Central memory CD8-positive, alpha-beta T cell (primary cell): ENCODE results near the gene SMARCD2.
A peak's percentile ranks its signal among the peaks of the same experiment; 100 is the strongest.

Source experiments
- ATAC-seq: fragments of 150-1000 bp; cut with Tn5 transposase; replicated peaks from 2 replicates; pipeline ENCODE4 v1.10.0; 2022; ENCODE audit warnings: mild to moderate bottlenecking, moderate FRiP score, moderate number of reproducible peaks; ENCODE audit not compliant: poor library complexity, severe bottlenecking; ENCODE audit errors: extremely low read depth
- DNase-seq, 2 donors: peaks; one replicate each; pipeline ENCODE4 v3.0.0; 2021; ENCODE audit warnings: low spot score in 2 of 2
- H3K27ac Mint-ChIP-seq: one replicate; pipeline ENCODE4 v1.8.0; 2022; ENCODE audit warnings: low read depth, mild to moderate bottlenecking, moderate library complexity, mixed read lengths
- H3K27me3 Mint-ChIP-seq: one replicate; pipeline ENCODE4 v1.8.0; 2022; ENCODE audit warnings: mixed read lengths
- H3K36me3 Mint-ChIP-seq: one replicate; pipeline ENCODE4 v1.8.0; 2022; ENCODE audit warnings: mild to moderate bottlenecking, moderate library complexity, mixed read lengths; ENCODE audit not compliant: insufficient read depth
- H3K4me1 Mint-ChIP-seq: one replicate; pipeline ENCODE4 v1.8.0; 2022; ENCODE audit warnings: mixed read lengths
- H3K4me3 Mint-ChIP-seq: one replicate; pipeline ENCODE4 v1.8.0; 2022; ENCODE audit warnings: mild to moderate bottlenecking, moderate library complexity, mixed read lengths
- H3K9me3 Mint-ChIP-seq: one replicate; pipeline ENCODE4 v1.8.0; 2022; ENCODE audit warnings: mixed read lengths

Gene SMARCD2

GRCh38 chr17:63834431-63835166, 7.9 kb downstream of the SMARCD2 start:
- ATAC-seq (peak; percentile 81), DNase-seq (peak; percentile 42 to 58)
- Mint-ChIP-seq H3K4me1 (peaks cover 53% of the 10 kb centered on the region), H3K27ac (peak overlapping the region; percentile 51), H3K27me3 (no peaks in the 10 kb centered on the region), H3K36me3 (peaks cover 50% of the 10 kb centered on the region), H3K9me3 (no peaks in the 10 kb centered on the region), H3K4me3 (no peak overlapping the region)

- Mint-ChIP-seq H3K27ac (peak overlapping the region; percentile 51), H3K36me3 (peaks cover 50% of the 10 kb centered on the region)
Observed at GRCh38 chr17:63833741-63834373, 8.6 kb downstream of the SMARCD2 start.

GRCh38 chr17:63833026-63833740, 9.3 kb downstream of the SMARCD2 start:
- peaks cover 50% of the 10 kb centered on the region for H3K36me3 Mint-ChIP-seq
- no peak overlapping the region for H3K4me3 Mint-ChIP-seq
- no peak for ATAC-seq
- no peak for DNase-seq
- H3K27ac Mint-ChIP-seq, result no peak overlapping the region
- H3K9me3 Mint-ChIP-seq, result no peaks in the 10 kb centered on the region
- no peaks in the 10 kb centered on the region for H3K27me3 Mint-ChIP-seq
- H3K4me1 Mint-ChIP-seq, result peaks cover 56% of the 10 kb centered on the region

More at GRCh38 chr17:63833741-63834373, 8.6 kb downstream of the SMARCD2 start:
- no peaks in the 10 kb centered on the region for H3K27me3 Mint-ChIP-seq
- DNase-seq (no peak), ATAC-seq (no peak)
- H3K4me1 Mint-ChIP-seq, result peaks cover 58% of the 10 kb centered on the region
- H3K4me3 Mint-ChIP-seq, result no peak overlapping the region
- no peaks in the 10 kb centered on the region for H3K9me3 Mint-ChIP-seq

- peaks cover 57% of the 10 kb centered on the region for H3K4me1 Mint-ChIP-seq
- H3K27me3 Mint-ChIP-seq, result no peaks in the 10 kb centered on the region
- no peak overlapping the region for H3K27ac Mint-ChIP-seq
- no peak overlapping the region for H3K4me3 Mint-ChIP-seq
- H3K9me3 Mint-ChIP-seq, result no peaks in the 10 kb centered on the region
- H3K36me3 Mint-ChIP-seq, result peaks cover 51% of the 10 kb centered on the region
- no peak for ATAC-seq
- DNase-seq, result no peak
Observed at GRCh38 chr17:63832455-63832854, 10.0 kb downstream of the SMARCD2 start.

GRCh38 chr17:63832014-63832413, 10.5 kb downstream of the SMARCD2 start:
- Mint-ChIP-seq H3K4me1 (peaks cover 62% of the 10 kb centered on the region), H3K27me3 (no peaks in the 10 kb centered on the region), H3K4me3 (no peak overlapping the region), H3K9me3 (no peaks in the 10 kb centered on the region), H3K36me3 (peaks cover 56% of the 10 kb centered on the region), H3K27ac (peak overlapping the region; percentile 10)
- no peak for ATAC-seq
- no peak for DNase-seq

- Mint-ChIP-seq H3K4me1 (peaks cover 67% of the 10 kb centered on the region), H3K9me3 (no peaks in the 10 kb centered on the region), H3K36me3 (peaks cover 56% of the 10 kb centered on the region), H3K4me3 (no peak overlapping the region), H3K27ac (peak overlapping the region; percentile 10), H3K27me3 (no peaks in the 10 kb centered on the region)
- DNase-seq (no peak), ATAC-seq (no peak)
Observed at GRCh38 chr17:63831505-63831904, 11.0 kb downstream of the SMARCD2 start.

DNA sequence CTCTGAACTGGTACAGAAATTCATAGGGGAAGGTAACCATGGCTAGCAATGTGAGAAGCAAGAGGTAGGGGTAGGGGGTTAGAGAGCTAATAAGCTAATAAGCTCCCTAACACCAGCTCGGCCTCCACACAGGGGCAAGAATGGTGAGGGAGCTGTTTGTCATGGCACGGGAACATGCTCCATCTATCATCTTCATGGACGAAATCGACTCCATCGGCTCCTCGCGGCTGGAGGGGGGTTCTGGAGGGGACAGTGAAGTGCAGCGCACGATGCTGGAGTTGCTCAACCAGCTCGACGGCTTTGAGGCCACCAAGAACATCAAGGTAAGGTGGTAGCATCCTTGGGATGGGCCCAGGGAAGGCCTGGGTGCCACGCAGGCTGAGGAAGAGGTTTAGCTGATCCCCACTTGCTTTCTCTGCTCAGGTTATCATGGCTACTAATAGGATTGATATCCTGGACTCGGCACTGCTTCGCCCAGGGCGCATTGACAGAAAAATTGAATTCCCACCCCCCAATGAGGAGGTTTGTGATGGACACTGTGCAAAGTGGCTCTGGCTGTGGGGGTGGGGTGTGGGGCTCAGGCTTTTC, 11.5 kb downstream of the SMARCD2 start:
- Mint-ChIP-seq H3K4me1 (peaks cover 72% of the 10 kb centered on the region), H3K9me3 (no peaks in the 10 kb centered on the region), H3K27ac (peak overlapping the region; percentile 41), H3K27me3 (no peaks in the 10 kb centered on the region), H3K4me3 (no peak overlapping the region), H3K36me3 (peaks cover 53% of the 10 kb centered on the region)
- DNase-seq, result no peak
- ATAC-seq, result no peak

DNA sequence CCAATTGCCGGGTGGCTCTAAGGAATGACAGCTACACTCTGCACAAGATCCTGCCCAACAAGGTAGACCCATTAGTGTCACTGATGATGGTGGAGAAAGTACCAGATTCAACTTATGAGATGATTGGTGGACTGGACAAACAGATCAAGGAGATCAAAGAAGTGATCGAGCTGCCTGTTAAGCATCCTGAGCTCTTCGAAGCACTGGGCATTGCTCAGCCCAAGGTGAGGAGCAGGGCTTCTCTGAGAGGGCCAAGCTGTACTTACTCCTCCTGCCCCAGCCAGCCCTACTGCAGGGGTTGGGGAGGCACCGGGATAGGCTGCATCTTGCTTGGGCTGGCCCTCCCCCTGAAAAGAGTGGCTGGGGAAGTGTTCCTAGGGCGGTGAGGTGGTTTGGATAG, 12.2 kb downstream of the SMARCD2 start:
- ATAC-seq, result no peak
- H3K27ac Mint-ChIP-seq, result peak overlapping the region; percentile 41
- peaks cover 73% of the 10 kb centered on the region for H3K4me1 Mint-ChIP-seq
- H3K4me3 Mint-ChIP-seq, result peak overlapping the region; percentile 6
- peaks cover 50% of the 10 kb centered on the region for H3K36me3 Mint-ChIP-seq
- no peaks in the 10 kb centered on the region for H3K27me3 Mint-ChIP-seq
- no peak for DNase-seq
- no peaks in the 10 kb centered on the region for H3K9me3 Mint-ChIP-seq

DNA sequence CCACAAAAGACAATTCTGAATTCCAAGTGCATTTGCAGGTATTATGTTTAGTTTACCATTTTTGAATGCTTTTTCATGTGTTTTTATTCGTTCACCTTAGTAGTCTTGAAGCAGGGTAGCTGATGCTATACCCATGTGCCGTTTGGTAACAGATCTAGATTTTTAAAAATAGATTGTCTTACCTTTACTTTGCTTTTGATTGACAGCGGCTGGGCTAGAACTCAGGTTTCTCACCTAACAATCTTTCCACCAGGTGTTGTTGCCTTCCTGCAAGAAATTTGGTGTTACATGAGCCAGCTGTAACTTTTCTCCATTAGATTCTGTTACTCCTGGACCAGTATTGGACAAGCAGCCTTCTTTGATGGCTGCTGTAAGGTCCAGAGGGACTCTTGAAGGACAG, 13.5 kb downstream of the SMARCD2 start:
- DNase-seq (no peak), ATAC-seq (no peak)
- H3K4me1 Mint-ChIP-seq, result peaks cover 73% of the 10 kb centered on the region
- H3K36me3 Mint-ChIP-seq, result peaks cover 46% of the 10 kb centered on the region
- no peak overlapping the region for H3K4me3 Mint-ChIP-seq
- no peaks in the 10 kb centered on the region for H3K9me3 Mint-ChIP-seq
- H3K27ac Mint-ChIP-seq, result no peak overlapping the region
- no peaks in the 10 kb centered on the region for H3K27me3 Mint-ChIP-seq

DNA sequence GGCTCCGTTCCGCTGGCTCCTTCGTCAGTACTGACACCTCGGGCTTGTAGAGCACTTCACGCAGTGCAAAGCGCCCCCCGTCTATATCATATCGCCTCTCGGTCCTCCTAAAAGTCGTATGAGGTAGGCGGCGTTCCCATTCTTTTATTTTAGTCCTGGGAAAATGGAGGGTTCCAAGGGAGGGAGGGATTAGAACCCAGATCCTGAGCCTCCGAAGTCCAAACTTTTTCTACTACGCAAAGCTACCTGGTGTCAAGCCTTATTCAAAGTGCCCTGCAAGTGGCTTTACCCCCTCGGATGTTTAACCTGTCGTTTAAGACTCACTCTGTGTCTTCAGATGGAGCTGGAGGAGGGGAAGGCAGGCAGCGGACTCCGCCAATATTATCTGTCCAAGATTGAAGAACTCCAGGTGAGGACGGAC, 14.7 kb downstream of the SMARCD2 start:
- Mint-ChIP-seq H3K9me3 (no peaks in the 10 kb centered on the region), H3K4me1 (peaks cover 78% of the 10 kb centered on the region), H3K4me3 (peak overlapping the region; percentile 95), H3K36me3 (peaks cover 51% of the 10 kb centered on the region), H3K27me3 (no peaks in the 10 kb centered on the region), H3K27ac (peak overlapping the region; percentile 98)
- DNase-seq, result no peak
- no peak for ATAC-seq

GRCh38 chr17:63827002-63827800, 15.3 kb downstream of the SMARCD2 start, which contains the start of the genes FTSJ3 and PSMC5:
Gene FTSJ3 (minus strand): TSS chr17:63827663. CDS start chr17:63826902, 761 bp downstream.
Gene PSMC5 (plus strand): TSS chr17:63827431. CDS start chr17:63827491, 60 bp downstream.
- Mint-ChIP-seq H3K4me1 (peaks cover 77% of the 10 kb centered on the region), H3K27me3 (no peaks in the 10 kb centered on the region), H3K4me3 (peak within 1 kb of the TSS; percentile 95), H3K9me3 (no peaks in the 10 kb centered on the region), H3K36me3 (peaks cover 53% of the 10 kb centered on the region), H3K27ac (peak within 1 kb of the TSS; percentile 98)
- DNase-seq (peak; percentile 86 to 89), ATAC-seq (peak; percentile 94)
